H9 (cell line): ENCODE data around the gene PTPN3. TPM values are rescaled to one million over a fixed set of nuclear protein-coding genes. Genes with fewer than 3 reads are reported as not detected.

ENCODE experiments used
- DNase-seq: peaks from one replicate; pipeline ENCODE4 v3.0.0-alpha.2; 2017
- H2AFZ ChIP-seq: one replicate; pipeline ENCODE4 v1.6.1; 2013; ENCODE audit warnings: mild to moderate bottlenecking, low read length, control low read depth, moderate library complexity
- H2AK5ac ChIP-seq: 2 replicates; pipeline ENCODE4 v1.6.1; 2013; ENCODE audit warnings: low read length, control low read depth, mixed read lengths; ENCODE audit not compliant: insufficient read length
- H2BK120ac ChIP-seq: one replicate; pipeline ENCODE4 v1.6.1; 2013; ENCODE audit warnings: low read depth, mild to moderate bottlenecking, low read length, control low read depth, inconsistent platforms; ENCODE audit not compliant: poor library complexity, severe bottlenecking
- H2BK12ac ChIP-seq: 2 replicates; pipeline ENCODE4 v1.6.1; 2013; ENCODE audit warnings: low read length, control low read depth, mixed read lengths, low read depth; ENCODE audit not compliant: insufficient read length
- H2BK15ac ChIP-seq: 2 replicates; pipeline ENCODE4 v1.6.1; 2013; ENCODE audit warnings: low read depth, low read length, control low read depth
- H2BK20ac ChIP-seq: one replicate; pipeline ENCODE4 v1.6.1; 2013; ENCODE audit warnings: low read depth, mild to moderate bottlenecking, low read length, control low read depth, inconsistent platforms; ENCODE audit not compliant: poor library complexity, severe bottlenecking
- H2BK5ac ChIP-seq: 2 replicates; pipeline ENCODE4 v1.6.1; 2013; ENCODE audit warnings: low read length, control low read depth, mixed read lengths; ENCODE audit not compliant: insufficient read length
- H3K14ac ChIP-seq: 2 replicates; pipeline ENCODE4 v1.6.1; 2013; ENCODE audit warnings: low read length, control low read depth; ENCODE audit not compliant: insufficient read depth
- H3K18ac ChIP-seq: 2 replicates; pipeline ENCODE4 v1.6.1; 2013; ENCODE audit warnings: low read depth, mild to moderate bottlenecking, mixed read lengths, low read length, control low read depth; ENCODE audit not compliant: insufficient read length
- H3K23ac ChIP-seq: 2 replicates; pipeline ENCODE4 v1.6.1; 2013; ENCODE audit warnings: low read length, control low read depth, mixed read lengths, low read depth; ENCODE audit not compliant: insufficient read length
- H3K23me2 ChIP-seq: 2 replicates; pipeline ENCODE4 v1.6.1; 2013; ENCODE audit warnings: low read depth, mild to moderate bottlenecking, mixed read lengths, low read length, control low read depth; ENCODE audit not compliant: insufficient read length, poor library complexity, severe bottlenecking
- H3K27ac ChIP-seq: 2 replicates; pipeline ENCODE4 v1.5.1; 2013; ENCODE audit warnings: low read length, control low read depth, mixed read lengths, low read depth; ENCODE audit not compliant: insufficient read length
- H3K27me3 ChIP-seq: 2 replicates; pipeline ENCODE4 v1.6.1; 2013; ENCODE audit warnings: low read length, control low read depth, inconsistent platforms; ENCODE audit not compliant: insufficient read depth
- H3K4ac ChIP-seq: 2 replicates; pipeline ENCODE4 v1.6.1; 2013; ENCODE audit warnings: low read depth, mild to moderate bottlenecking, control low read depth, inconsistent platforms, low read length, moderate library complexity
- H3K4me1 ChIP-seq: 2 replicates; pipeline ENCODE4 v1.6.1; 2013; ENCODE audit warnings: low read length, control low read depth, inconsistent platforms; ENCODE audit not compliant: insufficient read depth
- H3K4me2 ChIP-seq: 2 replicates; pipeline ENCODE4 v1.6.1; 2013; ENCODE audit warnings: low read length, control low read depth, mixed read lengths; ENCODE audit not compliant: insufficient read length, insufficient read depth
- H3K56ac ChIP-seq: 2 replicates; pipeline ENCODE4 v1.6.1; 2013; ENCODE audit warnings: low read depth, mild to moderate bottlenecking, mixed read lengths, low read length, control low read depth; ENCODE audit not compliant: insufficient read length
- H3K79me1 ChIP-seq: 2 replicates; pipeline ENCODE4 v1.6.1; 2013; ENCODE audit warnings: low read depth, mild to moderate bottlenecking, moderate library complexity, low read length, control low read depth, inconsistent platforms; ENCODE audit not compliant: insufficient read depth, poor library complexity, severe bottlenecking
- H3K79me2 ChIP-seq: 2 replicates; pipeline ENCODE4 v1.6.1; 2013; ENCODE audit warnings: low read length, control low read depth, inconsistent platforms; ENCODE audit not compliant: insufficient read depth
- H3K9ac ChIP-seq: 2 replicates; pipeline ENCODE4 v1.6.1; 2013; ENCODE audit warnings: low read length, control low read depth, mixed read lengths; ENCODE audit not compliant: insufficient read length; ENCODE audit errors: extremely low read depth
- H3K9me3 ChIP-seq: one replicate; pipeline ENCODE4 v1.6.1; 2013; ENCODE audit warnings: low read depth, low read length, inconsistent platforms; ENCODE audit not compliant: control insufficient read depth
- H3T11ph ChIP-seq: one replicate; pipeline ENCODE4 v1.6.1; 2013; ENCODE audit warnings: mild to moderate bottlenecking, low read length, control low read depth, inconsistent platforms
- H4K20me1 ChIP-seq: one replicate; pipeline ENCODE4 v1.6.1; 2013; ENCODE audit not compliant: control insufficient read depth, insufficient read length, insufficient read depth
- H4K5ac ChIP-seq: 2 replicates; pipeline ENCODE4 v1.6.1; 2013; ENCODE audit warnings: low read depth, mild to moderate bottlenecking, mixed read lengths, low read length, control low read depth; ENCODE audit not compliant: insufficient read length
- H4K8ac ChIP-seq: replicated peaks from 2 replicates; pipeline ENCODE4 v1.6.1; 2013; ENCODE audit warnings: low read length, control low read depth, mixed read lengths, low read depth; ENCODE audit not compliant: insufficient read length
- H4K91ac ChIP-seq: 2 replicates; pipeline ENCODE4 v1.6.1; 2013; ENCODE audit warnings: low read depth, mild to moderate bottlenecking, moderate library complexity, mixed read lengths, low read length, control low read depth; ENCODE audit not compliant: insufficient read length
- H3K27ac Mint-ChIP-seq, 3 experiments: 2 replicates in 2 of 3; 3 replicates in 1 of 3; pipeline ENCODE4 v1.8.0; 2020 to 2021; ENCODE audit warnings: mixed read lengths in 3 of 3, mild to moderate bottlenecking in 1 of 3, moderate library complexity in 1 of 3
- H3K27me3 Mint-ChIP-seq: 2 replicates; pipeline ENCODE4 v1.8.0; 2021; ENCODE audit warnings: low read depth, mild to moderate bottlenecking, moderate library complexity, mixed read lengths
- H3K36me3 Mint-ChIP-seq, 3 experiments: 2 replicates in 2 of 3; 3 replicates in 1 of 3; pipeline ENCODE4 v1.8.0; 2020 to 2021; ENCODE audit warnings: low read depth in 3 of 3, mixed read lengths in 3 of 3; ENCODE audit not compliant: insufficient read depth in 1 of 3
- H3K4me1 Mint-ChIP-seq, 2 experiments: 2 replicates each; pipeline ENCODE4 v1.8.0; 2020; ENCODE audit warnings: mixed read lengths in 2 of 2
- H3K4me3 Mint-ChIP-seq, 2 experiments: 2 replicates in 1 of 2; 3 replicates in 1 of 2; pipeline ENCODE4 v1.8.0; 2020 to 2021; ENCODE audit warnings: mild to moderate bottlenecking in 2 of 2, mixed read lengths in 2 of 2, moderate library complexity in 1 of 2
- H3K9me3 Mint-ChIP-seq, 2 experiments: 2 replicates in 1 of 2; 3 replicates in 1 of 2; pipeline ENCODE4 v1.8.0; 2020; ENCODE audit warnings: mild to moderate bottlenecking in 2 of 2, mixed read lengths in 2 of 2, moderate library complexity in 1 of 2
- WGBS: extraction: QIAGEN DNeasy Blood & Tissue Kit; methylation state at CpG from one replicate; pipeline ENCODE4 v1.1.7; 2013; ENCODE audit warnings: missing lambda C conversion rate, low lambda C conversion rate, mixed read lengths; ENCODE audit not compliant: insufficient read length; ENCODE audit errors: extremely low coverage; 5-methylcytosine and 5-hydroxymethylcytosine counted together
- total RNA-seq: library from RNA; stranded (reverse); gene quantifications from 2 replicates; pipeline ENCODE4 v1.2.1, GENCODE V29; 2021
- TF ChIP-seq, protein P1 (sequence below): fragments of 200-600 bp; sonication (generic); conservative IDR thresholded peaks from 3 replicates; pipeline ENCODE4 v1.8.0; 2021; ENCODE audit warnings: antibody characterized with exemption, mild to moderate bottlenecking

The PTPN3 gene
- total RNA-seq, 1 experiment from 2014 or later, result 2.6 TPM

- H2AFZ ChIP-seq, result no peak overlapping the region
- no peak overlapping the region for H4K8ac ChIP-seq
- TF ChIP-seq, protein P1, sequence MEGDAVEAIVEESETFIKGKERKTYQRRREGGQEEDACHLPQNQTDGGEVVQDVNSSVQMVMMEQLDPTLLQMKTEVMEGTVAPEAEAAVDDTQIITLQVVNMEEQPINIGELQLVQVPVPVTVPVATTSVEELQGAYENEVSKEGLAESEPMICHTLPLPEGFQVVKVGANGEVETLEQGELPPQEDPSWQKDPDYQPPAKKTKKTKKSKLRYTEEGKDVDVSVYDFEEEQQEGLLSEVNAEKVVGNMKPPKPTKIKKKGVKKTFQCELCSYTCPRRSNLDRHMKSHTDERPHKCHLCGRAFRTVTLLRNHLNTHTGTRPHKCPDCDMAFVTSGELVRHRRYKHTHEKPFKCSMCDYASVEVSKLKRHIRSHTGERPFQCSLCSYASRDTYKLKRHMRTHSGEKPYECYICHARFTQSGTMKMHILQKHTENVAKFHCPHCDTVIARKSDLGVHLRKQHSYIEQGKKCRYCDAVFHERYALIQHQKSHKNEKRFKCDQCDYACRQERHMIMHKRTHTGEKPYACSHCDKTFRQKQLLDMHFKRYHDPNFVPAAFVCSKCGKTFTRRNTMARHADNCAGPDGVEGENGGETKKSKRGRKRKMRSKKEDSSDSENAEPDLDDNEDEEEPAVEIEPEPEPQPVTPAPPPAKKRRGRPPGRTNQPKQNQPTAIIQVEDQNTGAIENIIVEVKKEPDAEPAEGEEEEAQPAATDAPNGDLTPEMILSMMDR, result no peak
- H3K9me3 ChIP-seq, result no peaks in the 10 kb centered on the region
- no peak overlapping the region for H2BK120ac ChIP-seq
- no peaks in the 10 kb centered on the region; the same call in 1 of the 2 replicates for H3K27me3 Mint-ChIP-seq
- H3K9ac ChIP-seq, result no peak overlapping the region
- H3K27ac ChIP-seq, result no peak overlapping the region
- H4K20me1 ChIP-seq, result no peaks in the 10 kb centered on the region
- no peak for DNase-seq
- no peak overlapping the region for H3K56ac ChIP-seq
- no peaks in the 10 kb centered on the region for H3K79me2 ChIP-seq
- no peak overlapping the region for H2BK15ac ChIP-seq
- no peak overlapping the region for H3K18ac ChIP-seq
- no peak overlapping the region for H4K91ac ChIP-seq
- no peak overlapping the region for H2AK5ac ChIP-seq
- no peak overlapping the region for H3K4me2 ChIP-seq
- no peaks in the 10 kb centered on the region for H3K23me2 ChIP-seq
- H3K27ac Mint-ChIP-seq, result no peak overlapping the region
- H3K79me1 ChIP-seq, result no peaks in the 10 kb centered on the region
- H3K4ac ChIP-seq, result no peak overlapping the region
- H3K23ac ChIP-seq, result no peak overlapping the region
- H3K27me3 ChIP-seq, result no peaks in the 10 kb centered on the region
- no CpG with 5 or more reads among the region's 7 CpGs for WGBS
- peaks cover 7 to 8% of the 10 kb centered on the region in 2 experiments; a peak in 3 of 4 replicates for H3K4me1 Mint-ChIP-seq
- H3K4me3 Mint-ChIP-seq, result no peak overlapping the region
- no peak overlapping the region for H2BK12ac ChIP-seq
- no peaks in the 10 kb centered on the region for H3K4me1 ChIP-seq
- no peak overlapping the region for H4K5ac ChIP-seq
- no peak overlapping the region for H3T11ph ChIP-seq
- H3K9me3 Mint-ChIP-seq, result no peaks in the 10 kb centered on the region
- no peaks in the 10 kb centered on the region; a peak in 1 of 7 replicates for H3K36me3 Mint-ChIP-seq
- no peak overlapping the region for H2BK5ac ChIP-seq
- no peak overlapping the region for H2BK20ac ChIP-seq
- no peak overlapping the region for H3K14ac ChIP-seq
Observed at GRCh38 chr9:109481856-109482255, 16.3 kb downstream of the PTPN3 start.
